BJ (cell line): ENCODE measurements around the gene PARD3. TPM values are rescaled to one million over a fixed set of nuclear protein-coding genes. Genes with fewer than 3 reads are reported as not detected.

Experiments used
- CTCF ChIA-PET: fragments of 350-600 bp; formaldehyde crosslinking; extraction: SDS; loops from one replicate; lab custom pipeline; 2021; ENCODE audit warnings: antibody characterized with exemption, inconsistent platforms; lab: Yijun Ruan, JAX
- POLR2A ChIA-PET: fragments of 300-600 bp; sonication (Branson Sonifier 250); formaldehyde crosslinking; extraction: SDS; loops from one replicate; lab custom pipeline; 2021; ENCODE audit warnings: antibody characterized with exemption; lab: Charles Lee
- DNase-seq: peaks from one replicate; pipeline ENCODE4 v3.0.0-alpha.2; 2011; ENCODE audit warnings: low read depth
- H3K27me3 ChIP-seq: 2 replicates; pipeline ENCODE4 v1.6.0; 2011; ENCODE audit warnings: low read length; ENCODE audit not compliant: control insufficient read depth, insufficient read depth
- H3K36me3 ChIP-seq: 2 replicates; pipeline ENCODE4 v1.5.1; 2011; ENCODE audit warnings: low read length; ENCODE audit not compliant: control insufficient read depth, insufficient read depth
- H3K4me3 ChIP-seq: 2 replicates; pipeline ENCODE4 v1.5.1; 2011; ENCODE audit warnings: low read depth, mild to moderate bottlenecking, control low read depth, low read length
- polyA plus RNA-seq: library from polyadenylated mRNA; depleted of rRNA; stranded (reverse); fragments of >200 nt; gene quantifications from 2 replicates; pipeline ENCODE4 v1.2.3, GENCODE V29; 2011
- TF ChIP-seq, protein P1 (sequence below): IDR thresholded peaks from 2 replicates; pipeline ENCODE4 v1.5.1; 2011; ENCODE audit warnings: low read depth, mild to moderate bottlenecking, control low read depth, inconsistent platforms, low read length, moderate library complexity; ENCODE audit not compliant: insufficient read depth

PARD3 gene
- polyA plus RNA-seq, 1 experiment, result 17.7 TPM

DNA sequence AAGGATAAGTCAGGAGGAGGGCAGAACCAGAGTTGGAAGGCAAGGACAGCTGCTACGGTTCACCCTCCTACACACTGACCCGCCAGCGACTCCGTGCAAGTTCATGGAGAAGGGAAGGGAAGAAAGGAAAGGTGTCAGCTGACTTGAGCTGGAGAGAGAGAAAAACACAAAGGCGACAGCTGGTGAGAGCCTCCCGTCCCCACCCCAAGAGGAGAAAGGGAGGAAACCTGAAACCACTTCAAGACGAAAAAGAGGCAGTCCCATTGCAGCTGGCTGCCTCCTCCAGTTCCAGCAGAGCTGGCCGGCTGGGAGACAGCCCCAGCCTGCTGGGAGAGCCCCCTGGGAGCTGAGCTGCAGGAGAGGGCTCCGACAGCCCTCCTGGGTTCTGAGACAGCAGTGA lies 75.2 kb downstream of the PARD3 start:
- peak overlapping the region; percentile 15 for H3K4me3 ChIP-seq
- H3K27me3 ChIP-seq, result no peaks in the 10 kb centered on the region
- peak; percentile 57 for DNase-seq
- POLR2A ChIA-PET, result no interaction called here
- TF ChIP-seq, protein P1, sequence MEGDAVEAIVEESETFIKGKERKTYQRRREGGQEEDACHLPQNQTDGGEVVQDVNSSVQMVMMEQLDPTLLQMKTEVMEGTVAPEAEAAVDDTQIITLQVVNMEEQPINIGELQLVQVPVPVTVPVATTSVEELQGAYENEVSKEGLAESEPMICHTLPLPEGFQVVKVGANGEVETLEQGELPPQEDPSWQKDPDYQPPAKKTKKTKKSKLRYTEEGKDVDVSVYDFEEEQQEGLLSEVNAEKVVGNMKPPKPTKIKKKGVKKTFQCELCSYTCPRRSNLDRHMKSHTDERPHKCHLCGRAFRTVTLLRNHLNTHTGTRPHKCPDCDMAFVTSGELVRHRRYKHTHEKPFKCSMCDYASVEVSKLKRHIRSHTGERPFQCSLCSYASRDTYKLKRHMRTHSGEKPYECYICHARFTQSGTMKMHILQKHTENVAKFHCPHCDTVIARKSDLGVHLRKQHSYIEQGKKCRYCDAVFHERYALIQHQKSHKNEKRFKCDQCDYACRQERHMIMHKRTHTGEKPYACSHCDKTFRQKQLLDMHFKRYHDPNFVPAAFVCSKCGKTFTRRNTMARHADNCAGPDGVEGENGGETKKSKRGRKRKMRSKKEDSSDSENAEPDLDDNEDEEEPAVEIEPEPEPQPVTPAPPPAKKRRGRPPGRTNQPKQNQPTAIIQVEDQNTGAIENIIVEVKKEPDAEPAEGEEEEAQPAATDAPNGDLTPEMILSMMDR, result no peak
- no peaks in the 10 kb centered on the region for H3K36me3 ChIP-seq
- CTCF ChIA-PET, result interaction anchor here (2.8 kb wide), 1 partner anchor 16 kb away, joined by 11 read pairs; no protein-coding TSS in a partner anchor

DNA sequence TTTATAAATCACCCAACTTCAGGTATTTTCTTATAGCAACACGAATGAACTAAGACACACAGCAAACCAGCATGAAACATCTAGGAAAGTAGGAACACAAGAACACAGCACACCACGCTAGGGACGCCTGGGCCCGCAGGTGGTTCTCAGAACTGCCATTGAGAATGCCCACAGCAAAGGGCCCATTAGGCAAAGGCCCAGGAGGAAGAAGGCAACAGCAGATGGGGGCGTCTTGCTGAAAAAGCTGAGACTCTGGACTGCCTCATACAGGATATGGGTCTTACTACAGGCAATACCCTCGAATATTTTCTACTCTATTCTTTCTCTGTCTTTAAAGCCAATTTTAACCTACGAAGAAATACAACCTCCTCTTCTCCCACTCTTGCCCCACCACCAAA lies 77.3 kb downstream of the PARD3 start:
- Histone ChIP-seq H3K4me3 (no peak overlapping the region), H3K36me3 (no peaks in the 10 kb centered on the region), H3K27me3 (no peaks in the 10 kb centered on the region)
- TF ChIP-seq, protein P1, result no peak
- no peak for DNase-seq
- POLR2A ChIA-PET, result no interaction called here
- CTCF ChIA-PET, result interaction anchor here (1.0 kb wide), 1 partner anchor 13 kb away, joined by 3 read pairs; no protein-coding TSS in a partner anchor

DNA sequence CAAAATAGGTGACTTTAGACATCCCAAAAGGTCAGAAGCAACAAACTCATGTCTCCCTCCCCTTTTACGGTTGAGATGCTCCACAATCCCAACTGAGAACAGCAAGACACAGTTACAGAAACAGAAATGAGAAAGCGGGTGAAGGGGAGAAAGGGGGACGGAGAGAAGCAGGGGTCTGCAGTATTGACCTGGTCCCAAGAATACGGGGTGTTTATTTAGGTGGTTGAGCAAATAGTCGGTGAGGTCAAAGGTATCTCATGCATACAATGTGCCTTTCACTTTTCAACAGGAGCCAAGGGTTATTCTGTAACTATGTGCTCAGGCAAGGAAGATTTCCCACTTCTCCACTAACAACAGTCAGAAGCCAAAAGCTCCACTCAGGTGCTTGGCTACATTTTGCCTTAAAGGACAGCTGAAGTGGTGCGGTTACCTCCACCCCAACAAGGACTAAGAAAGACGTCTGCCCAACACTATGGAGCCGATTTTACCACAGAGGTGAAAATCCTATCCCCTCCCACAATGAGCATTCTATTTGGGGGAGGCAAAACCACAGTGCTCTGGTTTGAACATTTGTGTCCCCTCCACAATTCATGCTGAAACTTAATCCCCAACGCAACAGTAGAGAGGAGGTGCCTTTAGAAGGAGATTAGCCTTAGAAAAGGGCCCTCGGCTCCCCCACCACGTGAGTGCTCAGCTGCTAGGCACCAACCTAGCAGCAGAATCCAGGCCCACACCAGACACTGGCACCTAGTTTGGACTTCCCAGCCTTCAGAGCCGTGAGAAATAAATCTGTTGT lies 77.9 kb downstream of the PARD3 start:
- Histone ChIP-seq H3K4me3 (no peak overlapping the region), H3K27me3 (no peaks in the 10 kb centered on the region), H3K36me3 (no peaks in the 10 kb centered on the region)
- DNase-seq, result no peak
- ChIA-PET CTCF (no interaction called here), POLR2A (no interaction called here)
- TF ChIP-seq, protein P1, result no peak

DNA sequence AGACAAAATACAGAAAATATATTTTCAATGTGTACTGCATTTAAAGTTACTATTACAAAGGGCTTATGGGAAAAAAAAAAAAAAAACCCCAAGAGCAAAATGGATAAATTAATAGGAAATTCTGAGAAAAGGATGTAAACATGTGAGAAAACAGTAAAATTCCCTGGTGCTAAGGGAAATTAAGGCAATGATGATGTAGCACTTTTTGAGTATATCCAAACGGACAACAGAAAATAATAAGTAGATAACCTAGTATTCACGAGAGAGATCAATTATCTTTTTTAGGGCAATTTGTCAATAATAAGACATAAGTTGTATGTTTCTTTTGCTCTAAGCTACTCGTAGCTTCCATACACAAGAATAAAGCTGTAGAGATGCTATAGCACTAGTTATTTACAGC lies 80.2 kb downstream of the PARD3 start:
- Histone ChIP-seq H3K4me3 (no peak overlapping the region), H3K36me3 (no peaks in the 10 kb centered on the region), H3K27me3 (no peaks in the 10 kb centered on the region)
- no peak for DNase-seq
- ChIA-PET POLR2A (no interaction called here), CTCF (no interaction called here)
- TF ChIP-seq, protein P1, result no peak

DNA sequence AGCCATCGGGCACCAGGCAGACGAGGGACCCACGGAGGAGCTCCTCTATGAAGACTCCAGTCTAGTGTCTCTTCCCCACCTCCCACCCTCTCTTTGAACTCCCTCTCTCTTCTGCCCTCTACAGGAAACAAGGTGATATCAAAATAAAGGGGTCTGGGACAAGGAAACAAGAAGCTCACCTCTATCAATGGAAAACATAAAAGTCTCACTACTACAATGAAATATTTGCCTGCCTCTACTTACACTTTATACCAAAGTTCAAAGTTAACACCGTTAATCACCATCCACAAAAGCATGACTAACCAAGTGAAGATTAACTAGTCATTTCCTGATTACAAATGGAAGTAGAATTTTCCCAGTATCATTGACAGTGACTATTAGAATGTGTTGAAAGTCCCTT lies 82.2 kb downstream of the PARD3 start:
- no peaks in the 10 kb centered on the region for H3K36me3 ChIP-seq
- H3K4me3 ChIP-seq, result no peak overlapping the region
- ChIA-PET POLR2A (no interaction called here), CTCF (interaction anchor here (1.1 to 3.4 kb wide), 6 partner anchors 9 to 218 kb away, joined by 3 to 18 read pairs (median 5); no protein-coding TSS in a partner anchor)
- no peaks in the 10 kb centered on the region for H3K27me3 ChIP-seq
- no peak for DNase-seq
- TF ChIP-seq, protein P1, result peak; percentile 16; the same call in 1 of the 2 replicates
